CD4-positive, alpha-beta T cell treated with Interleukin-1 beta for 1 hour (primary cell): ENCODE results near the gene BAG2.
A peak's percentile ranks its signal among the peaks of the same experiment; 100 is the strongest.

Experiments
- DNase-seq, 2 donors: peaks; one replicate each; pipeline ENCODE4 v3.0.0-alpha.2; 2020 to 2022

BAG2 gene

DNA sequence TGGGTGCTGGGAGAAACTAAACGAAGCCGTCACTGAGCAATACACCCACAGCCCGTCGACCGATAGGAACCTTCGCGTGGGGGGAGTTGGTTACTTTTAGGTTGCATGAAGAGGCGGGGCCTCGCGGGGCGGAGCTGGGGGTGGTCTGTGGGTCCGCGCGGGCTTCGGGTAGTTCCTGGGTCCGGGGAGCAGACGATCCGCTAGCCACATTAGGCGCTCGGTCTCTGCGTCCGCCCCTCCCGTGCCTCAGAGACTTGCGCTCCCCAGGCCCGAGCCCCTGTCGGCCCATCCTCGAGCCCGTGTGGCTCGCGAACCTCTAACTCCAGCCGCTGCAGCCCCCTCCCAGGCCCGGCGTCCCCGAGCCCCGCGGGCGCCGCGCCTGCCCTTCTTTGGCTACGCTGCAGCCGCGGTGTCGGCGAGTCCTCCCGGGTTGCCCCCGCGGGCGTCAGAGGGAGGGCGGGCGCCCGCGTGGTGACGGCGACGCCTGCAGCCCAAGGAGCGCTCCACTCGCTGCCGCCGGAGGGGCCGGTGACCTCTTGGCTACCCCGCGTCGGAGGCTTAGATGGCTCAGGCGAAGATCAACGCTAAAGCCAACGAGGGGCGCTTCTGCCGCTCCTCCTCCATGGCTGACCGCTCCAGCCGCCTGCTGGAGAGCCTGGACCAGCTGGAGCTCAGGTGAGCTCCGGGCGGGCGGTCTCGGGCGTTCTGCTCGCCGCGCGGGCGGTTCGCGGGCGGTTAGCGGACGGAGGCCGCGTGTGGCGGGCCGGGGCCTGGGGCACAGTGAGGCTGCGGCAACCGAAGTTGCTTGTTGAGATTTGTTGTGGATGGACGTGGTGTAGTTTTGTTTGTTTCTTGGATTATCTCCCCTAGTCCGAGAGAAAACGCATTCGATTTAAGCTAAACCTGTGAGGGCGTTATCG is at the start of gene BAG2:
TSS of gene BAG2 (plus strand) at position 191 of the 920 bp plus-strand sequence. CDS start at position 563, 372 bp downstream.
- peak; percentile 88 to 89 for DNase-seq

GRCh38 chr6:57123111-57123510 is 49.0 kb upstream of the BAG2 start:
- no peak for DNase-seq

- DNase-seq, result no peak
Measured at GRCh38 chr6:57127763-57128162, 44.4 kb upstream of the BAG2 start.

GRCh38 chr6:57130661-57131177 is 41.4 kb upstream of the BAG2 start:
- no peak for DNase-seq

DNA sequence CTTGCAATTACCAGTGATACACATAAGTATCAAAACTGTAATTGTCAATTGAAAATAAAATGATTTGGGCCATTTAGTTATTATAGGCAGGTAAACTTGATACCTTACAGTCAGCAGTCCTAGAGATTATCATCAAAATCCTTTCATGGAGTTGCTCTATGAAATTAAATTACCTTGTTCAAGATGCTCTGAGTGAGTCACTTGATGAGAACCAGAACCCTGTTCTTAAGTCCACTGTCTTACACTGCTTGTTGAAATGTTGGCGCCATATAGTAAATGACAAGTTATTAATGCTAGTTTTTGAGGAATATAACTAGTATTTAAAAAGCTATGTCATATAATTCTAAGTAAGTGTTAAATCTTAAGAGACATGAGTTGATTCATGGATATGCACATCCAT is 37.2 kb upstream of the BAG2 start:
- no peak for DNase-seq

DNA sequence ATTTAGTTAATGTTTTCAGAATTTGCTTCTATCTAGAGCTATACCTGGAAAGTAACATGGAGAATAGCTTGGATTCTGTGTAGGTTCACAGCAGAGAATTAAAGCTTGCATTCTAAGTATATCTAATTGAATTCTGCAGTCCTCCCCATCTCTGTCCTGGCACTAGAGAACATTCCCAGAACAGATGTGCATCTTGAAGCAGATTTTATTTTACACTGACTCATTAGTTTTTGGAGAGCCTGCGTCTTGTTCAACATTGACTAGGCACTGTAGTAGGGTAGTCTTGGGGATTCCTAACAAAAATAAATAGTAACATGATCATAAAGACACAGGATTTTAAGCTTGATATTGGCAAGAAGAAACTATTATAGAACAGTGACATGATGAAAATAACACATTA is 36.2 kb upstream of the BAG2 start:
- no peak for DNase-seq

DNA sequence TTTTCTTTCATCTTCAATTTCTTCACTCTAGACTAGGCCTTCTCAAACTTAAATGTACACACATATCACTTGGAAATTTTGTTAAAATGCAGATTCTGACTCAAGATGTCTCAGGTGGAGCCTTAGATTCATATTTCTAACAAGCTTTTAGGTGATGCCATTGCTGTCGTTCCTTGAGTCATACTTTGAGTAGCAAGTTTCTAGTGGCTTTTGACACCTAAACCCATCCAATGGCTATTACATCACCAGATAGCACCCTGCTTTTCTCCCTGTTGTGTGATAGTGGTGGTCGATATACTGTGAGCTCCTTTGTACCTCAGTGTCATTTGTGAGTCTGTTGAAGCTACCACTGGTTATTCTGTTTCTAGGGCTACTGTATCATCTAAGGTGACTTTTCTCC is 34.8 kb upstream of the BAG2 start:
- DNase-seq, result no peak

GRCh38 chr6:57138026-57138425 is 34.1 kb upstream of the BAG2 start:
- no peak for DNase-seq

DNA sequence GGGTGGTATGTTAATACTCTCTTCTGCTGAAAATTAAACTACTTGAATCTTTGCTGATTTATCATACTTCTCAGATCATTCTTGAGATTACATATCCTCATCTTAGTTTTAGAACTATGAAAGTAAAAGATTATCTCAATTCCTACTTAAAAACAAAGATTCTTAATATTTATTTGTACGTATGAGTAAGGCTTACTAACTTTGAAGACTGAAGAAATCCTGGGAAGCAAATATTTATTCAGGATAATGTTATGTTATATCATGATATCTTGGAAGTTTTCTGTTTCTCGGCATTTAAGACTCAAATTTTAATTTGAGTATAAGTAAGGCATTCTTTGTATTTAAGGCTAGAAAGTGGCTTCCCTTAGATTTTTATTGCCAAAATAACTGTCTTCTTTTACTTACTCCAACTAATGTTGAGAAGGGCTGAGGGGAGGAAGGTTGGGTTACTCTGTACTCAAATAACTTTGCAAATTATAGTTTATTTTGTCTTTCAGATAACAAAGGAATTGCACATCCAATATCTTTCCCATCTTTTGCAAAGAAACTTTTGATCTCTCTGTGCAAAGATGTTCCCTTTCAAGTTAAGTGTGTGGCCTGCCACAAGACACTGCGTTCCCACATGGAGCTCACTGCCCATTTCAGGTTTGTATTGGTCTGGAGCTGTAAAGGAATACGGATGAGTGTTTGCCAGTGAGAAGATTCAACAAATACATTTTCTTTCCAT is 30.5 kb upstream of the BAG2 start:
- DNase-seq, result no peak

DNA sequence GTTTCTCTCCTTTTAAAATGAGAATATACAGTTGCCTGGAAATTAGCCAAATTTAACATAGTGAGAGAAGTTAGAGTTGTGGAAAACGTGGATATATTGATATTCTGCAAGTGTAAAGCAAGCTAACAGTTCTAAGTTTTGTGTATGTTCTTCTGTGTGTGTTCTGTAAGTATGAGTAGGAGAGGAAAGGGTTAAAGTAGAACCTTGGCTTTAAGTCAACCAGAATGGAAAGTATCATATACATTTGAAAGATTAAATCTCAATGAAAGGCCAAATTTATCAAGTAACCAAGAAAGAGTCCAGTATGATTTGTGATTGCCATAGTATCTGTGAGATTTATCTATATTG is 30.0 kb upstream of the BAG2 start:
- no peak for DNase-seq

GRCh38 chr6:57143690-57144089 is 28.4 kb upstream of the BAG2 start:
- DNase-seq, result no peak

- DNase-seq, result no peak
Measured at GRCh38 chr6:57147401-57147800, 24.7 kb upstream of the BAG2 start.

DNA sequence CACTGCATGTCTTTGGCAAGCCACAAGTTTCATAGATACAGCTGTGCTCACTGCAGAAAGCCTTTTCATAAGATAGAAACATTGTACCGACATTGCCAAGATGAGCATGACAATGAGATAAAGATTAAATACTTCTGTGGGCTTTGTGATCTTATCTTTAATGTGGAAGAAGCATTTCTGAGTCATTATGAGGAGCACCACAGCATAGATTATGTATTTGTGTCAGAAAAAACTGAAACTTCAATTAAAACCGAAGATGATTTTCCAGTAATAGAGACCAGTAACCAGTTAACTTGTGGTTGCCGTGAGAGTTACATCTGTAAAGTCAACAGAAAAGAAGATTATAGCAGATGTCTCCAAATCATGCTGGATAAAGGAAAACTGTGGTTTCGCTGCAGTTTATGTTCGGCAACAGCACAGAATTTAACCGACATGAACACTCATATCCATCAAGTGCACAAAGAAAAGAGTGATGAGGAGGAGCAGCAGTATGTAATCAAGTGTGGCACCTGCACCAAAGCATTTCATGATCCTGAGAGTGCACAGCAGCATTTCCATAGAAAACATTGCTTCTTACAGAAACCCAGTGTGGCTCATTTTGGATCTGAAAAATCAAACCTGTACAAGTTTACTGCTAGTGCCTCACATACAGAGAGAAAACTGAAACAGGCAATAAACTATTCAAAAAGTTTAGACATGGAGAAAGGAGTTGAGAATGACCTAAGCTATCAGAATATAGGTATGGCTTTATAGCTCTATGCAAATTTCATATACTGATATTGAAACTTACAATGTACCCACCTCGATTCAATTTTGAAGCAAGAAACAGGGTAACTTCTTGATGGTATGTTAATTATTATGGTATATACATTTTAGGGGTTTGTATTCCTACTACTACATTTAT is 23.9 kb upstream of the BAG2 start:
- DNase-seq, result no peak

DNA sequence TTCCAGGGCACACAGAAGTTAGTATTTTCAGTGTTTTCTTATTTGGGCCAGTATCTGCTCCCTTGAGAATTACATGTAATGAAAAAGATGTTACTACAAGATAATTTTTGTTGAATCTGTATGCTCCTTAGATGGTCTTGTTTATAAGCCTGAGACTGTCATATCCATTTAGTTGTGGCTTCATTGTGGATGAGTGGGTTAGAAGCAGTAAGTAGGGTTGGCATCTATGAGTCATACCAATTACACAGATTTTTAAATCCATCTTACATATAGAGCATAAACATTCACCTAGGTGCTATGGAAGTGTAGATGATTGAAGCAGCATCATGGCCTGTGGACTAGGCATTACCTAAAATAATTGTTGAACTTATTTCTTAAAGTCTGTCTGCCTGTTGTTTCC is 13.5 kb upstream of the BAG2 start:
- no peak for DNase-seq

DNA sequence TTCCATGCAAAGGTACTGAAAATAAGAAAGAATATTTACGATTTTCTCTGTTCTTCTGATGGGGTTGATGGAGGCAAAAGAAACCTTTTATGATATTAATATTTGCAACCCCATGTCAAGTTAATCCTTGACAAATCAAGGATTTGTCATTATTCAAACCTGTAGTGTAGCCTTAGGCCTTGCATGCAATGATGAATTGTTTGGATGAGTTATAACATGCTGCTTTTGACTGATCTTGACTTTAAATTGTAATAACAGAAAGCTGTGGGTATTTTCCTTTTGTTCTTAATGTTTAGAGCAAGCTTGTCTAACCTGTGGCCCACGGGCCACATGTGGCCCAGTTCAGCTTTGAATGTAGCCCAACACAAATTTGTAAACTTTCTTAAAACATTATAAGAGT is 13.0 kb upstream of the BAG2 start:
- no peak for DNase-seq

GRCh38 chr6:57162028-57162427 is 10.1 kb upstream of the BAG2 start:
- DNase-seq, result no peak

GRCh38 chr6:57162516-57162915 is 9.6 kb upstream of the BAG2 start:
- DNase-seq, result no peak

- DNase-seq, result no peak
Measured at GRCh38 chr6:57163956-57164355, 8.2 kb upstream of the BAG2 start.

GRCh38 chr6:57165080-57165479 is 7.0 kb upstream of the BAG2 start:
- no peak for DNase-seq

GRCh38 chr6:57173056-57173885 is 1.1 kb downstream of the BAG2 start:
- peak; percentile 5 to 17 for DNase-seq

DNA sequence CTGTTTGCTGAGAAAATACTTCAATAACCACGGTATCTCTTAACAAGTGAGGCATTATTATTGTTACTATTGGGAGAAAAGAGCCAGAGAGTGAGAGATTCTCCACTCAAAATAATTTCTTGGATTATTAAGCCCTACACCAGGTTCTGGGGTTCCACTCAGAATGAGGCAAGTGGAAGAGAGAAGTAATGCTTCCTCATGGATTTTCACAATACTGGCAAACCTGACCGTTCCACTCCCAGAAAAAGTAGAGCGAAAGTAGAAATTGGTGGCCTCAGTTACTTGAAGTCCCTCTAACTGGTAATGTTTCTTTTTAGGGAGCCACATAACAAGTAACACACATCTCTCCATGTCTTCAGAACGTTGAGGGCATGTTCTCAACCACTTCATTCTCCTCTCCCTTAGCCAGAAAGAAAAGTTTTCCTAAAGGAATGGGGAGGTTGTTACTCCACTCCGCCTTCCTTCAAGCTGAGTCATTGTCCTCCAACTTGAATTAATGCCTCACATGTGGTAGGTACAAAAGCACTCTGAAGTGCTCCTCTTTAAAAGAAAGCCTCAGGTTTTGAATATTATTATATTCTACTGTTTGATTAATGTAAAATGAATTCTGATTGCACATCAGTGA is 1.9 kb downstream of the BAG2 start:
- no peak for DNase-seq

DNA sequence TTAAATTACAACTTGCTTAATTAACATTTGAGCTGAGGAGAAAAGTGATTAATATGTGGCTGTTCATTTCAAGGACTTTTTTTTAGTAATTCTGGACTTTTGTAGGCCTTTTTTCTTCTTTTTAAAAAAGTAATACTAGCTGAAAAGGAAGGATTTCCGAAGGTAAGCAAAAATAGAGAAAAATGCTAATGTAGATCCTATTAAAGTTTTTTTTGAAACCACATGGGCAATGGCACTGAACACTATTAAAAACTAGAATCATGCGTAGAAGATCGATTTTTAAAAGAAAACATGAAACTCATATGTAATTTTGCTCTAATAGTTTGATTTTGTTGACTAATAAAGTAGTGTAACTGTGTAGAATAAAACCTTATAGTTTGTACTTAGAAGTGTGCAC is 2.4 kb downstream of the BAG2 start:
- DNase-seq, result no peak
